ENCODE results near the gene OTOF.

GRCh38 chr2:26487192-26487591 lies 9.3 kb upstream of the OTOF start:
- TF ChIP-seq, protein P1, sequence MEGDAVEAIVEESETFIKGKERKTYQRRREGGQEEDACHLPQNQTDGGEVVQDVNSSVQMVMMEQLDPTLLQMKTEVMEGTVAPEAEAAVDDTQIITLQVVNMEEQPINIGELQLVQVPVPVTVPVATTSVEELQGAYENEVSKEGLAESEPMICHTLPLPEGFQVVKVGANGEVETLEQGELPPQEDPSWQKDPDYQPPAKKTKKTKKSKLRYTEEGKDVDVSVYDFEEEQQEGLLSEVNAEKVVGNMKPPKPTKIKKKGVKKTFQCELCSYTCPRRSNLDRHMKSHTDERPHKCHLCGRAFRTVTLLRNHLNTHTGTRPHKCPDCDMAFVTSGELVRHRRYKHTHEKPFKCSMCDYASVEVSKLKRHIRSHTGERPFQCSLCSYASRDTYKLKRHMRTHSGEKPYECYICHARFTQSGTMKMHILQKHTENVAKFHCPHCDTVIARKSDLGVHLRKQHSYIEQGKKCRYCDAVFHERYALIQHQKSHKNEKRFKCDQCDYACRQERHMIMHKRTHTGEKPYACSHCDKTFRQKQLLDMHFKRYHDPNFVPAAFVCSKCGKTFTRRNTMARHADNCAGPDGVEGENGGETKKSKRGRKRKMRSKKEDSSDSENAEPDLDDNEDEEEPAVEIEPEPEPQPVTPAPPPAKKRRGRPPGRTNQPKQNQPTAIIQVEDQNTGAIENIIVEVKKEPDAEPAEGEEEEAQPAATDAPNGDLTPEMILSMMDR (conservative IDR thresholded peaks at IDR 0.05; ENCODE audit: low read depth, low read length): no peak
- no peak for TF ChIP-seq EZH2 (IDR thresholded peaks at IDR 0.05; ENCODE audit: borderline replicate concordance, low read depth, low read length, poor library complexity, severe bottlenecking)

Measured in A673 (cell line).